Measurements from ENCODE around the gene KCNA2.

KCNA2 gene

DNA sequence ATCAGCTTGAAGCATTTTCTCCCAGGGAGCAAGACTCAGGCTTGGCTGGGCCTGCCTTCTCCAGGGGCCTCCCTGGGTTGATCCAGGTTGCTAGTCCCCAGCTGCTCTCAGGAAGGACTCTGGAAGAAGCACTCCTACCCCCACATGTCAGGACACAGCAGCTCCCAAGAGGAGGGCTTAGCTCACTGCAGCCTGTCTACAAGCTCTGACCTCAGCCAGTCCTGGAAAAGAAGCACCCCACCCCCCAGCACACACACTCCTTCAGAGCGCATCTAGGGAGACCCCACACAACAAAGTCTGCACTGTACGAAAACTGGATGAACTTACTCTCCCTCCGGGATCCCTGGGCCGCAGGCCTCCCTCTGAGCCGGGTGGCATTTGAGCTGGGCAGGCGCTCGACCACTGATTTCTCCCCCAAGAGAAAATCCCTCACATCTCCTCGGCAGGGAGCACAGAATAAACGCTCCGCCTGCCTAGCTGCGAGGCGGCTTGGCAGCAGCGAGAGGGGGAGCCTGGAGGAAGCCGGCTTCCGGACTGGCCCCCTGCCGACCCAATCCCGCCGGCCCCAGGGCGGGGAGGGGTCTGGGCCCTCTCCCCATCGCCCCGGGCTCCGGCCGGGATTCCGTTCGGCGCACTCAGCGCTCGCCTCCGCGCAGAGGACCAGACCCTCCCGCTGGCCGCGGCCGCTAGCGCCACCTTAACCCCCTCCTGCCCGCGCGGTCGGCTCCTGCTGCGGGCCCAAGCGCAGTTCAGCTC, at the start of gene KCNA2:
Gene KCNA2 (minus strand): TSS at position 458 of the 756 bp plus-strand sequence. CDS start 1,576 bp downstream, outside the sequence.
- DNase-seq (ENCODE audit: insufficient read length, low spot score) (no peak), FAIRE-seq (no peak)
- TF ChIP-seq POLR2A (IDR thresholded peaks at IDR 0.05; ENCODE audit: low read depth, low read length), result no peak

DNA sequence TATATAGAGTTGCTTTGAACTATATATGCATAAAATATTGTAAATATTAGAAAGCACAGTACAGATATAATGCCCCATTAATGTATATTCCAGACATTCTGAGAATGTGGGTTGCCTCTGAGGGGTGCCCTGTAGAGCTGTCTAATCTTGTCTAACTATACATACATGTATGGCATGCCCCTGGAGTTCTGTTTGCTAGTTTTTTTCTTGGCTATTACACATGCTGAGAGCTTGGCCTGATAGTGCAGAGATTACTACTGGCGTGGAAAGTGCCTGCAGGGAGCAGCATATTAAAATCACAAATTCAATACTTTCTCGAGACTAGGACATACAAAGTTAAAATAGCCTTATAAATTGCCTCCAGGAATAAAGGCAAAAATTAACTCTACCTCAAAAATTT, 44.5 kb upstream of the KCNA2 start:
- FAIRE-seq (no peak), DNase-seq (ENCODE audit: insufficient read length, low spot score) (no peak)
- TF ChIP-seq POLR2A (IDR thresholded peaks at IDR 0.05; ENCODE audit: low read depth, low read length), result no peak

DNA sequence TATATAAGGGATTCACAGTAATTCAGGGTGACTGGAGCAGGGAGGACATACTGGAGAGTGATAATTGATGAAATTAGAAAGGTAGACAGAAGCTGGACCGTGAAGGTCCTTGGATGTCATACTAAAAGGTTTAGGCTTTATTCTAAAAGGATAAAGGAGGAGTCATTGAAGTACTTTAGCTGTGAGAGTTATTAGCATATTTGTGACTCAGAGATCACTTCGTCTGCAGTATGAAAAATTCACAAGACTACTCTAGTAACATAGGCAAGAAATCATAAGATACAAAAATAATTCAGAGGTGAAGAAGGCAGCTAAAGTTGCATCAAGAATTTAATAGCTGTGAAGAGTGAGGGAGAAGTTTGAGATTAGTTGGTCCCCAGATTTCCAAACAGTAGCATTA, 42.3 kb upstream of the KCNA2 start:
- no peak for TF ChIP-seq POLR2A (IDR thresholded peaks at IDR 0.05; ENCODE audit: low read depth, low read length)
- no peak for DNase-seq (ENCODE audit: insufficient read length, low spot score)
- no peak for FAIRE-seq

DNA sequence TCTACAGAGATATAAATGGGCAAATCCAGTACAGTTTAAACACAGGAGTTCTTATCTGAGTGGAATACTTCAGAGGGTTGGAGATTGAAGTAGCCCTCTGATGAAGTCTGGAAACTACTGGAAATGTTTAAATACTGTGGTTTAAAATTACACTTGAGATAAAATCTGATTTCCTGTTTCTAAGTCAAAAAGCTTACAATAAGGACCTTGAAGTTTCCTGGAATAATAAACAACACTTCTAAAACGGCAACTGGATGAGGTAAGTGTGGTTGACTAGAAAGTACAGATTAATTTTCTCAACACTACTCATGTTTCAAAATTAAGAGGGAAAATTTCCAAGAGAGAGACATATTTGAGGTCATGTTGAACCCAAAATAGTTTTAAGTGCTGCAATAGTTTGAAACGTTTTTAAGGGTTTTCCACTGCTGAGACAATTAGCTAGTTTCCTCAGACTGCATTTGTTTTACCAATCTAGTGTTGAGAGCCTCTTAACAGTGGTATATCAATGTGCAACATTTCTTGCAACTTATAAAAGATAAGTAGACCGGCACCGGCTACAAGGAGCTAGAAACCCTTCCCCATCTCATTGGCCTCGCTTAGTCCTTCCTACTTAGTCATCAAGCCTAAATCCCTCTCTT, 41.2 kb upstream of the KCNA2 start:
- DNase-seq (ENCODE audit: insufficient read length, low spot score) (no peak), FAIRE-seq (no peak)
- TF ChIP-seq POLR2A (IDR thresholded peaks at IDR 0.05; ENCODE audit: low read depth, low read length), result no peak

DNA sequence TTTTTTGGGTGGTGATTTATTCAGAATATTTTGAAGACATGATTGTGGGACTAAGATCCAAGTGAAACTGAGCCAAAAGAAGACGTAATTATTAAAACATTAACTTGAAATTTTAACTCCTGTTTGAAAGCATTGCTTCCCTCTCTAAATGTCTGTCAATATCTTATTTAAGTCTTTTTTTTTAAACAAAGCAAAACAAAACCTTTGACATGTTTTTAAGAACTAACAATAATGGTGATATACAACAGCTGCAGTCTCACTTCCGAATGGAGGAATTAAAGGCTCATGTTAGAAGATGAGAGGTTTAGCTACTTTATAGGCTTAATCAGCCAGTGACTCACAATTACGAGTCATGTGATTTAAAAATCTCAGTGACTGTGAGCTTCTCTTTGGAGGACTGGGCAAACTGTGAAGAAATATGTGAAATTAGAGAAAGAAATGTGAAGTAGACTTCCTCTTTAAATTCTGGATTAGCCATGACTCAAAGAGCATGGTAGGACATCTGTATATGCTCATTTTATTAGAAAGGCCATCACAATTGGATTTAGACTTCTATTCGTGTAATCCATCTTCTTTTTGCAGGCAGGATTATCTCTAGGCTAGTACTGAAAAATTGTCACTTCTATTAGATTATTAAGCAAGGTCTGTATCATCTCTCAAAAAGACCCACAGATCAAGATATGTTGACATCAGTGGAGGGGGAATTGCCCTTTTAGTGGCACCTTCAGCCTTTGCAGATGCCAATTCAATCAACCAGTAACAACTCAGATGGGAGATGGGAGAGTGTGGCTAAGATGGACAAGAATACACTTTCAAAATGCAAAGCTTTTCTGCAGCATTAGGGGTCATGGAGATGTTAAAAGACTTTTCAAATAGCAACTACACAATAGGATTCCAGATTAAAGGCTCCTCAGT, 39.9 kb upstream of the KCNA2 start:
- FAIRE-seq (peak; percentile 23), DNase-seq (ENCODE audit: insufficient read length, low spot score) (no peak)

DNA sequence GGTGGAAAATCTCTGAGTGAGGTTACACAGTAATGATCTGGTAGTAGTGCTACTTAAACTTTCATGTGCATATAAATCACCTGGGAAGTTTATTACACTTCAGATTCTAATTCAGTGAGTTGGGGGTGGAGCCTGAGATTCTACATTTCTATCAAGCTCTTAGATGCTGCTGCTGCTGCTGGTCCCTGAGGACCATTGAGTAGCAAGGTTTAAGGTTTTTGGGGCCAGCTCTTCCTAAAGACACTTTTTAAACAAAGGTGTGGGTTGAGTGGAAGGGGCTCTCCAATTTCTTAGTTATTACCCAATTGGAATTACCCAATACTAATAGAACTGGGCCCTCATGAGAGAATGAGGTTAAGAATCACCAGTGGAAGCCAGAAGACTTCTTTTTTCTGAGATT, 39.1 kb upstream of the KCNA2 start:
- TF ChIP-seq POLR2A (IDR thresholded peaks at IDR 0.05; ENCODE audit: low read depth, low read length), result no peak
- FAIRE-seq (no peak), DNase-seq (ENCODE audit: insufficient read length, low spot score) (no peak)

More for the DNA sequence above, 39.9 kb upstream of the KCNA2 start:
- TF ChIP-seq POLR2A (IDR thresholded peaks at IDR 0.05; ENCODE audit: low read depth, low read length), result no peak

DNA sequence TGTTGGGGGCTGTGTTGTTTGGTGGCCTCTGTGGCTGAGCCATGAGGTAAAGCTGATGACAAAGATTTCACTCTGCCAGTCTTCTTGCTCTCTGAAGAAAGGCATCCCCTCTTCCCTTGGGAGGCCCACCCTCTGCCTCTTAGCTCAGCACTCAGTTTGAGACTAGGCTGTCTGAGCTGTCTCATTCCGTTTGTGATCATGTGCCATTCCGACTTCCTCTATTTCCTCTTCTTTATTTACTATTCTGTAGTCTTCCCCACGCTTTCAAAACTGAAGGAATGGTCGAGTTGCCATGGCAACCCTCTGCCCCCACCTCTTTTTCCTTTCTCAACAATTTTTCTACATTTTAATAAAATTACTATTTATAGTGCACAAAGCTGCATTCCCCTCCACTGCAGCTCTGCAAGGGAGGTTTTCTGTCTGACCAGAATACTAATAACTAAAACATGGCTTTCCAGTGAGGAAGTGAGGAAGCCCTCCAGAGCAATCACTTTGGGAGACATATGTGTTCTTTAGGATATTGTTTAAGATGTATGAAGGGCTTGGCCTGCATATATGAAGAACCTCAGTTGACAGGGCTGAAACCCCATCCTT, 37.8 kb upstream of the KCNA2 start:
- no peak for TF ChIP-seq POLR2A (IDR thresholded peaks at IDR 0.05; ENCODE audit: low read depth, low read length)
- no peak for DNase-seq (ENCODE audit: insufficient read length, low spot score)
- FAIRE-seq, result no peak

DNA sequence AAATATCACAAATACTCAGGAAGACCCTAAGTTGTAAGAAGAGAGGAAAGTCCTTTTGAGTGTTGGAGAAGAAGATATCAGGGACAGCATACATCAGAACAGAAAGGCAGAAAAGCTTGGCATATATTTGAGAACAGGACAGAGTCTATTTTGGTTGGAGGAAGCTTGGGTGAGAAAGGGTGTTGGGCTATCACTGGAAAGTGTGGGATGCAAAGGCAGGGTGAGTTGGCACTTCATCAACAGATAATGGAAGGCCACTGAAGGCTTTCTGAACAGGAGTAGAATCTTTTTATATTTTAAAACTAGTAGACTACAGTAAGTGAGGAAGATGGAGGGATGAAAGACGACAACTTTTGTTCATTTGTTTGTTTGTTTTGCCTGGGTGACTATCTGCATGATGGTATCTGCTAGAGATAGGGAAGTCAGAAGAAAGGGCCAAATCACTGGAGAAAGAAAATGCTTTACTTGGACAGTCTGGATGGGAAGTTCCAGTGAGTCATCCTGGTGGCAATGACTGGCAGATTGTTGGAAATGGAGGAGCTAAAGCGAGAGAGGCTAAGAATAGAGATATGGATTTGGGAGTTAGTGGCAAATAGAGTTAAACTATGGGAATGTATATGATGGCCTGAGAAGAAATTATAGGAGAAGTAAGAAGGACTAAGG, 33.7 kb upstream of the KCNA2 start:
- FAIRE-seq, result no peak
- DNase-seq (ENCODE audit: insufficient read length, low spot score), result no peak
- TF ChIP-seq POLR2A (IDR thresholded peaks at IDR 0.05; ENCODE audit: low read depth, low read length), result no peak

DNA sequence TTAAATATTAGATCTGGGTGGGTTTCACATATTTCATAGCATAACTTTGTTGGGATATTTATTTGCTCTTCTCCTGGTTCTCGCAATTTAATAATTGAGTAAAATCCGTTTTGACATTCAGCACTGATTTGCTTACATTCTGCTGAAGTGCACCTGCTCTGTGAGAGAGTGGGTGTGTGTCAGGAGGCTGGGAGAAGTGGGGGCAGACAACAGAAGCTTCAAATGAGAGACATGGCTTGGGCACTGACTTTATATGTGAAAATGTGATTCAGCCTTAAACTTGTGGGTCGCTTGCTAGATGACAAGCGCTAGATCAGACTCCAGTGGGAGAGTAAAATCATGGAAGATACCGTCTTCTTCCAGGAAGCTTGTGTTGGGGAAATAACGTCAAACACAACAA, 32.4 kb upstream of the KCNA2 start:
- TF ChIP-seq POLR2A (IDR thresholded peaks at IDR 0.05; ENCODE audit: low read depth, low read length), result no peak
- no peak for FAIRE-seq
- DNase-seq (ENCODE audit: insufficient read length, low spot score), result no peak

DNA sequence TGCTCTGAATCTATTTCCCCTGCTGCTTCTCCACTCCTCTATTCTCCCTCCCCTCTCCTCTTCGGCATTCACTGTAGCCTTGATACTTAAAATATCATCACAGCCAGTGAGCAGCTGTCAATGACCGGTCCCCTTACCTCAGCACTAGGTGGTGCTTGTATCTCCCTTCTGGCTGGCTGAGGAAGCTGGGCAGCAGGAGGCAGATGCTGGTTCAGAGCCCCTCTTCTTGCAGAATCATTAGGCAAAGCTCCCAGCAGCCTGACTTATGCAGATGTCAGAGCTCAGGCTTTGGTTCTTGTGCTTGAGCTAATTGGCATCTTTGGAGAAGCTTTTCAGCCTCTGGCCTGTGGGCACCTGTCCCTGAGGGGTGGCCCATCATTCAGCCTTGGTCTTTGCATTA, 31.9 kb upstream of the KCNA2 start:
- DNase-seq (ENCODE audit: insufficient read length, low spot score) (no peak), FAIRE-seq (no peak)

DNA sequence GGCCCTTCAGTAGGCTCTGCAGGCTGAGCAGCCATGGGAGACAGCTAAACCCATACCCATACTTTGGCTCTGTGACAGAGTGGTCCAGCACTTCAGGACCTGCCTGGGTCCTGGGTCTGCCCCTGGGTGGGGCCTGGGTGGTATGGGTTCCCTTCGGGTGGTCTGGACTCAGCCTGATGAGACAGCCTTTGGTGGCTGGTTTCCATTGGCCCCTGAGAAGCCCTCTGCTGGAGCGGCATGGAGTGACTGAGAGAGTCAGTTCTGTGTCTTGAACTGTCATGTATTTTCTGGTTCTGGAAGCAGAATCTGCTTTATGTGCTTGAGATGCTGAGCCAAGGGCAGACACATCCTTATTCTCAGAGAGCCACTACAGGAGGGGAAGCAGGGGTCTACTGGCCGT, 31.3 kb upstream of the KCNA2 start:
- TF ChIP-seq POLR2A (IDR thresholded peaks at IDR 0.05; ENCODE audit: low read depth, low read length), result no peak
- FAIRE-seq, result no peak
- no peak for DNase-seq (ENCODE audit: insufficient read length, low spot score)

More for the DNA sequence above, 31.9 kb upstream of the KCNA2 start:
- no peak for TF ChIP-seq POLR2A (IDR thresholded peaks at IDR 0.05; ENCODE audit: low read depth, low read length)

DNA sequence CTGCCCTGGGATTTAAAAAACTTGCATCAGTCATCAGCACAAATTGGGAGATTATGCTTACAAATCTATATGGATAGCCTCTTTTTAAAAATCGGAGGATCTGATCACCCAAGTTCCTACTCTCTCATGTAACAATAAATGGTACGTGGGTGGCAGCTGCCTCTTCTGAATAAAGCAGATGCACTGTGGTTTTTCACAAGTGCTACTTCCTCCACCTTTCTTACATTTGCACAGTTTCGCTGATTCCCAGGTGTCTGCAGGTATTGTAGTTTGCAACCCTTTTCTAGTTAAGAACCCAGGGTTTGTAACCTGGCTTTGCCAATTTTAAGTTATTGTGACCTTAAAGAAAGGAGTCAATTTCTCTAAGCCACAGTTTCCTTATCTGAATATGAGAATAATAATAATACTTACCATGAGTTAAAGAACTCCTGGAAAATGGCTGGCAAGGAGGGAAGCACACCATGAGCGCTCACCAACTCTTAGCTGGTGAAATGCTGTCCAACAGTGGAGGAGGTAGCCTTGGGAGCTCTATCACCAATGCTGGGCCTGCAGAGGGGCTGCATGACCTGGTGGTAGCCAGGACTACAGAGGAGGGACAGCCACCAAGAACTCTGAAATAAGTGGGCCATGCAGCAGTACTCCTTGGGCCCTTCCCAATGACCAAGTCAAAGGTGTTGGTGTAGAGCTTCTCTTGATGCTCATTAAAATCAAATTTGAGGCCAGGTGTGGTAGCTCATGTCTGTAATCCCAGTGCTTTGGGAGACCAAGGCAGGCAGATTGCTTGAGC, 30.2 kb upstream of the KCNA2 start:
- no peak for DNase-seq (ENCODE audit: insufficient read length, low spot score)
- FAIRE-seq, result no peak
- TF ChIP-seq POLR2A (IDR thresholded peaks at IDR 0.05; ENCODE audit: low read depth, low read length), result no peak

DNA sequence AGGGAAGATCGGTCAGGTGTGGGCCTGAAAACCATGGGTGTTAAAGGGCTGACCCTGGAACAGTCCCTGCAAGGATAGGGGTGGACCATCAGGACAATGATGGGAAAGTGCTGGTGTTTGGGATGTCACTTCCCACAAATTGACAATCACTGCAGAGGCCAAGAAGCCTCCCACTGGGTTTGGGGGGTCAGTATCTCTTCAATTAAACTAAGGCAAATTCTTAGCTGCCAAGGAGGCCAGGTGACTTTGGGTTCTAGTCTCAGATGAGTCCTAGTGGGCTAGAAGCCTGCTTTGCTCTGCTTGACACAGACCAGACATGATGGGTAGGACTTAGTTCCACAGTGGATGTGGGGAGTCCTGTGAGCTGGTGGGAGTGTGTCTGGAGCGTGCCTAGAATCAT, 29.3 kb upstream of the KCNA2 start:
- TF ChIP-seq POLR2A (IDR thresholded peaks at IDR 0.05; ENCODE audit: low read depth, low read length), result no peak
- no peak for DNase-seq (ENCODE audit: insufficient read length, low spot score)
- no peak for FAIRE-seq

Measured in H54 (cell line).